HPDE6-E6E7 (cell line): ENCODE measurements around the gene TTC34.
"Not testable (repeated sequence)": the region's sequence is repeated elsewhere in the genome, so short reads cannot be mapped to it uniquely, and the experiment has no call there.

Source experiments
- DNase-seq: peaks from one replicate; pipeline ENCODE4 v3.0.0; 2011; ENCODE audit warnings: missing footprints; ENCODE audit errors: extremely low spot score

Gene TTC34

GRCh38 chr1:2799811-2800663 lies 1.5 kb downstream of the TTC34 start:
- DNase-seq: no peak

DNA sequence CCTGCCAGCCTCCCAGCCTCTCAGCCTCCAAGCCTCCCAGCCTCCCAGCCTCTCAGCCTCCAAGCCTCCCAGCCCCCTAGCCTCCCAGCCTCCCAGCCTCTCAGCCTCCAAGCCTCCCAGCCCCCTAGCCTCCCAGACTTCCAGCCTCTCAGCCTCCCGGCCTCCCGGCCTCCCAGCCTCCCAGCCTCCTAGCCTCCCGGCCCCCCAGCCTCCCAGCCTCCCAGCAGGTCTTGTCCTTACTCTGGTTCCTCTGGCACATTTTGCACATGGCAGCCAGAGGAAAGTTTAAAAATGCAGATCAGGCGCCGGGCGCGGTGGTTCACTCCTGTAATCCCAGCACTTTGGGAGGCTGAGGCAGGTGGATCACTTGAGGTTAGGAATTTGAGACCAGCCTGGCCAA lies 2.5 kb downstream of the TTC34 start:
- DNase-seq: not testable (repeated sequence)

DNA sequence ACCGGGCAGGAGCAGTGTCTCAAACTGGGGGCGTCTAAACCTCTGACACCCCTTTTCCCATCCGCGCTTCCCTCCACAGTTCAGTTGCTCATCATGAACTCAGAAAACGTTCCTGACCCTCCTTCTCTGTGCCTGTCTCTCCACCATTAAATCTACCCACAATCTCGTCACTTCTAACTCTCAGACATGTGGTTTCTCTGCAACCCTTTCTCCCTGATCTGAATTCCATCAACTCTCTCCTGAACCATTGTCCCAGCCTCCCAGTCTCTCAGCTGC lies 3.8 kb downstream of the TTC34 start:
- DNase-seq: no peak

- no peak for DNase-seq
Observed at GRCh38 chr1:2796890-2797740, 4.4 kb downstream of the TTC34 start.

DNA sequence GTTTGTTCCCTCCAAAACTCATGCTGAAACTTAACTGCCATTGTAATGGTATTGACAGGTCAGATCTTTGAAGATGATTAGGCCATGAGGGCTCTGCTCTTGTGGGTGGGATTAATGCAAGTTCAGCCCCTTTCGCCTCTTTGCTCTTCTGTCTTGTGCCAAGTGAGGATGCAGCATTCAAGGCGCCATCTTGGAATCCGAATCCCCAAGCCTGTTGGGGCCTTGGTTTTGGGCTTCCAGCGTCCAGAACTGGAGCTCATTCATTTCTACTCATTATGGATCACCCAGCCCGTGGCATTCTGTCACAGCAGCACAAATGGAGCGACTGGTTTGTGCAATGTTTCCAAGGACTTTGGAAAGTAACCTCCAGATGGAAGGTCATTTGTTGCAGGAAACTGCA lies 5.6 kb downstream of the TTC34 start:
- no peak for DNase-seq

- DNase-seq: no peak
Observed at GRCh38 chr1:2791027-2791760, 10.3 kb downstream of the TTC34 start.

DNA sequence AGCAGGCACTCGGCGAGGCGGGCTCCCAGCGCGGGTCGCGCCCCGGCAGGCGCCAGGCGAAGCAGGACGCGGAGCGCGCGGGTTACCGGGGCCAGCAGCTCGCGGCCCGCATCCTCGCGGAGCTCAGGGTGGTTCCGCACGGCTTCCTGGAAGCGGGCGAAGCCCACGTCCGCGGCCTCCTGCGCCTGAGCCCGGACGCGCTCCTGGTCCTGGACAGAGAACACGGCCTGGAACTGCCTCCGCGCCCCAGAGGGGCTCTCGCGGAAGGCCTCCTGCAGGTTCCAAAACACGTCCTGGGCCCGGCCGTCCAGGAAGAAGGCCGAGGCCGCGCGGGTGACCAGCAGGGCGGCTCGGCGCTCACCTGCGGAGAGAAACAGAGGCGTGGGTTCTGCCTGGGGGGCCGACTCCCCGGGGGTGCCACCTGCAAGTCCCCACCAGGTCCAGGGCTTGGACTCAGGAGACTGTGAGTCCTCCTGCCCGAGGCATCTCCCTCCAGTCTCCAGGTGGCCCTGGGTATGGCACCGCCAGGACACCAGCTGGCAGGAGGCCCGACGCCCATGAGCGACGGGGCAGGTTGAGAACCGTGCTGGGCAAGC lies 11.4 kb downstream of the TTC34 start:
- DNase-seq: no peak

DNA sequence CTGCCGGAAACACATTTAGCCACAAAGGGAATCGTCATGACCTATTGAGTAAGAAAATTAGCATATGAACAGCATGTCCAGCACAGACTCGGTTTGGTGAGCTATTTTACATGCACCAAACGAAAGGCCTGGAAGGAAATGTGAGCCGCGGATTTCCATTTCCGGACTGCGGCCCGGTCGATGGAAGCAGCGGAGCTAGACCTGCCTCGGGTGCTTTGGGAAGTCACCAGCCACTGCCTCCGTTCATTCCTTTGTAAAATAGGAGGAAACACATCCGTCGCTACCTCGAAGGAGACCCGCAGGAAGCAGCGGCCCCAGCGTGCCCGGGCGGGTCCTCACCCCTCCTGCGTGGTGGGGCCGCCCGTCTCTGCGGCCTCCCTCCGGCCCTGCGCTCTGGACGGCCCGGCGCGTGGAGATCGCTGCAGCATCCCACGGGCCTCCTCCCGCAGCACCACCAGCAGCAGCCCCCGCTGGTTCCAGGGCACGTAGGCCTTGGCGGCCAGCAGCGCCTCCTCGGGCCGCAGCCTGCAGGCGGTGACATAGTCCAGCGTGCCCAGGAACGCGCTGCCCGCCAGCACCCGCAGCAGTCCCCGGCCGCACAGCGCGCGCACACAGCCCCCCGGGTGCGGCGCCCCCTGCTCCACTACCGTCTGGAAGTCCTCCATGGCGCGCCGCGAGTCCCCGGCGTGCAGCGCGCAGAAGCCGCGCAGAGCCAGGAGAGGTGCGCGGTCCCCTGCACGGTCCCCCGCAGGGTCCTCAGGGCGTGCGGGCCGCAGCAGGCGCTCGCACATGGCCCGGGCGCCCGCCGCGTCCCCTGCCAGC lies 12.1 kb downstream of the TTC34 start:
- DNase-seq: no peak

DNA sequence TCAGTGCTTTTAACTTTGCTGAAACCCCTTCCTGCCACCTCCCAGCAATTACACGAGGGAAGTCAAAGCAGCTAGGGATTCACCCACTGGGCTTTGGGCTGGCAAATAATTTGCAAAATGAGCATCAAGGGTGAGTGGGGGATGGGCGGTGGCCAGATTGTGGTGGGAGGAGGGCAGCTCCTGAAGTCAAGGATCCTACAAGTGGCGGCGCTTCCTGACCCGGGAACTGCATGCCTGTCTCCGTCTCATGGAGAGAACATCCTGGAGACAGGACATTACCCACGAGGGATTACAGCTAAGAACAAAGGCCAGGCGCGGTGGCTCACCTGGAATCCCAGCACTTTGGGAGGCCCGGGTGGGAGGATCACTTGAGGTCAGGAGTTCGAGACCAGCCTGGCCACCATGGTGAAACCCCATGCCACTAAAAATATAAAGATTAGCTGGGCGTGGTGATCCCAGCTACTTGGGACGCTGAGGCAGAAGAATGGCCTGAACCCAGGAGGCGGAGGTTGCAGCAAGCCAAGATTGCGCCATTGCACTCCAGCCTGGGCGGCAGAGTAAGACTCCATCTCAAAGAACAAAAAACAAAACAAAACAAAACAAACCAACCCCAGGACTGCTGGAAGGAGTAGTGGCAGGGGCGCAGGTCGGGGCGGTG lies 12.9 kb downstream of the TTC34 start:
- no peak for DNase-seq

DNA sequence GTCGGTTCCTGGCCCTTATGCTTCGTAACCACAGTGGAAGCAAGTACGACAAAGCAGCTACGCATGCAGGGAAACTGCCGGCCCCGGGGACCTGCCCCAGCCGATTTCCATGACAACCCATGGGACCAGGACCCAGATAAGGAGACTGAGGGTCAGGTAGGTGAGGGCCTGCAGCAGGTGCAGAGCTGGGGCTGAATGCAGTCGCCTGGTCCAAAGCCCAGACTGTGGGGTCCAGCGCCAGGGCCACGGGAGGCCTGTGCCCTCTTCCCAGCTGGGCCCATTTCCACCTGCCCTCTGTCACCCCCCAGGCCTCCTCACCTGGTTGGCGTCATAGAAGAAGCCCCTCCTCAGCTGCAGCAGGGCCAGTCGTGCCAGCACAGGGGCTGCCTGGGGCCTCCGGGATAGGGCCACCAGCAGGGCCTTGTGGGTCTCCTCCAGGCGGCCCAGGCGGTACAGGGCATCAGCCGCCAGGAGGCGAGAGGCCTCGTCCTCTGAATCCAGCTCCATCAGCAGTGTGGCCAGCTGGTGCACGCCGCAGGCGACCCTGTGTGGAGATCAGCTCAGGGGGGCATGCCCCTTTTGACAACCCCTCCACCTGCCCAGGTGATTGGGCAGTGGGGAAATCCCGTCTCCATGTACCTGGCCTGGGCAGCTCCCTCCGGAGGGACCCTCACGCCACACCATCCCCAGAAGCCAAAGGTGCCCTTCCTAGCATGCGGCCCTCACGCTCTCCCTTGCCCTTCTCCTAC lies 14.2 kb downstream of the TTC34 start:
- DNase-seq: no peak

DNA sequence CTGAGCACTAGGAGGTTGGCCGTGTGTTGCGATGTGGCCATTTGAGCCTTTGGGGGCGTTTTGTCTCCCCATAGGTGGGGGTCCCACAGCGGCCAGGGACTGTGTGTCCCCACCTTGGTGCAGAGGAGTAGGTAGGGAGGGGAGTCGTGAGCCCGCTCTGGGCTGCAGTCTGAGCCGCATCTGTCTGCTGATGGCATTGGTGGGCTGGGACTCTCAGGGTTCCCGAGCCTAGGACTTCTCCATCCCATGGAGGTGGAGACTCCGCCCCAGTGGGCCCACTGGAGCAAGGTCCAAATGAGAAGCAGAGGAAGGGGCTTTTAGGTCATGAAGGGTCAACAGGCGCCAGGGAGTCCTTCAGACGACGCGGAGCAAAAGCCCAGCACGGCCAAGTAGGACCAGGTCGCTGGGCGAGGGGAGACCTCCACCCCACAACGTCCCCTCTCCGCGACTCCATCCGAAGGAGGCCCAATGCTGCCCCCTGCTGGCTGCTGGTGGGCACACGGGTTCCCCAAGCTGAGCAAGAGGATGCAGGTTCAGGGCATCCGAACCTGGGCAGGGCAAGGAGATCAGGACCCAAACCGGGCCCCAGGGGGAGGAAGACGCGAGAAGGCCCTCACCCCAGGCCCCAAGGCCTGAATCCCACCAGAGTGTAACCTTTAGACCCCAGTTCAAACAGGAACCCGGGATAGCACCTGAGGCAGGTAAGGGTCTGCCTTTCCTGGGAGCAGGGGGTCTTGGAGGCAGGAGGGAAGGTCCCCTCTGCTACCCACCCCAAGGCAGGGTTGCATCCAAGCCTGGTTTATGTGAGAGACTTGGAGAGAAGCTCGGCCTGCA lies 14.9 kb downstream of the TTC34 start:
- DNase-seq: no peak

GRCh38 chr1:2785631-2786328 lies 15.7 kb downstream of the TTC34 start:
- no peak for DNase-seq

DNA sequence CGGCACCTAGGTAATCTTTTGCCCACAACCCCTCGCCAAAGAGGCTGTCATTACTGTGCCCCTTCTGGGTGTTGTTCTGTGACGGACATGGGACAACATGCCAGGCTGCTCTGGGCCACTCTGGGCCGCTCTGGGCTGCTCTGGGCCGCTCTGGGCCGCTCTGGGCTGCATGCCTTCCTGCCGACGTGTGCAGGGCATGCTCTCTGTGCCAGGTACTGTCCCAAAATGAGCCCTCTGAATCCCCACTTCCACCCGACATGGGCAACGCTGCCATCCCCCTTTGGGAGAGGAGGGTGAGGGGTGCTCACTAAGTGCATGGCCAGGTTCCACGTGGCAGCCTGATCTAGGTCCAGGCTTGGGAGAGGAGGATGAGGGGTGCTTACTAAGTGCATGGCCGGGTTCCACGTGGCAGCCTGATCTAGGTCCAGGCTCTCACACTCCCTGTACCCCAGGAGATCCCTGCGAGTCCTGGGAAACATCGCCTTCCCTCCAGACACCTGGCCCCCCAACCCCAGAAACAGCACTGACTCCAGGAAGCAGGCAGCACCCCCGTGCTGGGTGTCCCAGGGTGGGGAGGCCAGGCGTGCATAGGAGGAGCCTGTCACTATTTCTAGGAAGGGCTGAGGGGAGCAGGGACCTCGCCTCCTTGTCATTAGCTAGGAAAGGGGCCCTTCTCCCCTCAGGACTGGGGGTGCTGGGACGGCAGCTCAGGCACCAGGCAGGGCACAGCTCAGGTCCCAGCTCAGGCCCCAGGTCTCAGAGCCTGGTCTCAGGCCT lies 16.5 kb downstream of the TTC34 start:
- no peak for DNase-seq

- DNase-seq: no peak
Observed at GRCh38 chr1:2783435-2784397, 17.8 kb downstream of the TTC34 start.

DNA sequence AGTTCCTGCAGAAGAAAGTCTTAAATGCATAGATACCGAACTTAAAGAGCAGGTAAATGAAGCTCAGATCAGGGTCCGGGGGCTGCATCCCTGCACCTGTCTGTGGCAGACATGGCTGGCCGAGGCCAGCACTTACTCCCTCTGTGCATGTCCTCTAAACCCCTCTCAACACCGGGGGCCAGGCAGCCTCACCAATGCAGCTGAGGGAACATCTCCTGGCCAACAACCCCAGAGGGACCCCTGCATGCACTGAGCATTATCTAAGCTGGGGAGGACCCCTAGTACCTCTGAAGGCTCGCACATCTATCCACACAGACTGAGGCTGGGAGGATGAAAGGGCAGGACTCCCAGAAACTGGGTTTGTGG lies 18.4 kb downstream of the TTC34 start:
- no peak for DNase-seq

DNA sequence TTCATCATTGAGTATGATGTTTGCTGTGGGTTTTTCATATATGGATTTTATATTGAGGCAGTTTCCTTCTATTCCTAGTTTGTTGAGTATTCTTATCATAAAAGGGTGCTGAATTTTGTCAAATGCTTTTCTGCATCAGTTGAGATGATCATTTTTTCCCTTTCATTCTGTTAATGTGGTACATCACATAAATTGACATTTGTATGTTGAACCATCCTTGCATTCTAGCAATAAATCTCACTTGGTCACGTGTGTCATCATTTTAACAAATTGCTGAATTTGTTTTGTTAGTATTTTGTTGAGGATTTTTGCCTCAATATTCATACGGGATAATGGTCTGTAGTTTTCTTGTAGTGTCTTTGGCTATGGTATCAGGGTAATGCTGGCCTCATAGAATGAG lies 19.9 kb downstream of the TTC34 start:
- DNase-seq: no peak

DNA sequence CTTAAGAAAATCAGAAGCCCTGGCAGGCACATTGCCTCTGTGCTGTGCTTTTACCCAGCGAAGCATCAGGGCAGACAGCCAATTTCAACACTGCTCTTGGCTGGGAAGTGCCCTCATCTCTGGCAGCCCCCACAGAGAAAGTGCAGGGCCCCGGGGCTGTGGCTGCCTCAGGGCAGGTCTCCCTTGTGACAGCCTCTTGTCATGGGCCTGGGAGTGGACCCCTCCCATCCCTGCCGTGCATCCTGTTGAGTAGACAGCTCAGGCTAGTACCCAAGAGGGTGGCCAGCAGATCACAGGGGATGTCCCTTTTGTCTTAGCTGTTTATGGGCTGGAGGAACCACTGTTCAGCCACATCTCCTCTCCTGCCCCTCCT lies 23.3 kb downstream of the TTC34 start:
- no peak for DNase-seq
